ENCODE results near the gene MDGA2.
"Not testable (repeated sequence)": the region's sequence is repeated elsewhere in the genome, so short reads cannot be mapped to it uniquely, and the experiment has no call there.

MDGA2 gene

DNA sequence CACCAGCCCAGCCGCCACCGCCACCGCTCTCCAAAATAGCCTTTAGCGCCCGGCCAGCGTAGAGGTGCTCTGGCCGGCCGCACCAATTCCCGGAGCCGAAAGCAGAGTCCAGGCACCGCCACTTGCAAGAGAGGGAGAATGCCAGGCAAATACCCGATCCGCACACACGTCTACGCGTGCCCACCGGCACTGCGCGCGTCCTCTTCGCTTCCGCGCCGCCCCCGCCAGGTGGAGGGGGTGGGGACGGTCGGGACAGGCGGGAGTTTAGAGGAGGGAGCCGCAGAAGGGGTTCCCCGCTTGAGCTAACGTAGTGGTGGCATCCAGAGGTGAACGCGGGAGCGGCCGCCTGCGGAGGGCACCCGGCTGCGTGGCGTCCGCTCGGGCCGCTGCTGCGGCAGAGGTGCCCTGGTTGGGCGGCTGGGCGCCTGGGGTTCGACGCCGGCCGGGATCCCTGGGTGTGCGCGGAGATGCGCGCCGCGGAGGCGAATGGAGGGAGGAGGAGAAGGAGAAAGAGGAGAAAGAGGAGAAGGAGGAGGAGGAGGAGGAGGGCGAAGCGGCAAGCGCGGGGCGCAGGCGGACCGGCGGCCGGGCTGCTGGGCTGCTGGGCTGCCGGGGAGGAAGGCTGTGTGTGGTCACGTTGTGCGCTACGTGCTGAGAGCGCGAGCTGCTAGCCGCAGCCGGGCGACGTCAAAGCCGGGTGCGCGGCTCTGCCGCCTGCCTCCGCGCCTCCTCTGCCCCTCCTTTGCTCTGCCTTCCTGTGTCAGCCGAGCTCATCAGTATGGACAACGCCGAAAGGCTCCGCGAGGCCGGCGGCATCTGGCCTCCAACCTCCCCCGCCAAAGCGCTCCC is at the start of gene MDGA2:
Gene MDGA2, minus strand, starts transcription at position 140 of the 849 bp plus-strand sequence.
- no peak for DNase-seq

DNA sequence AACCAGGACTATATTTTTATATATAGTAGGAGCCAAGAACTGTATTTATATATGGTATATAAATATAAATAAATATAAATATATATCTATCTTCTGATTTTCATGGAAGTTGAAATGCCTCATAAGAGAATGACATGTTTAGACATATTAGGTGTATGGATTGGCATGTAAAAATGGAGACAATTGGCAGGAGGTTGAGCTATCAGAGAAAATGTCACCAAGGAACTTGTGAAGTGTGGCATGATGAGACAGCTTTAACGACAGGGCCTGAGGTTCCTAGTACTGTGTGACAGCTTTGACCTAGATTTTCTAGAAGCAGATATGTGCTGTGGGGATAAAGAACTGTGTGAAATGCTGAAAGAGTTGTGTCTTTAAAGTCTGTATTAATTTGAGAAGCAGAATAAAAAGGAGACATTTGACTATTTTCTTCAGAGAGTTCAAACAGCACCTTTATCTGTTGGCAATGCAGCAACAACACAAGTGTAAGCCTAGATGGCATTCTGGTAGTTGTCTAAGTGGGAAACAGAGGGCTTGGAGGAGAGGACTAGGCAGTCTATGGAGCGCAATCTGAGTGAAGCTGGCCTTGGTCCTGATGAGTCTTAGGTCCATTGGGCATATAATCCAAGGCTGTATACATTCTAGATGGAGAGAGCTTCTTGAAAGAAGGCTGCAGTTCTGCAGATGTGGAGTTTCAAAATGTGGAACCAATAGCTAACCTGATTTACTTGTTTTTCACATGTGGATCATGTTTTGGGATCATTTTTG is 47.7 kb upstream of the MDGA2 start:
- no peak for DNase-seq

DNA sequence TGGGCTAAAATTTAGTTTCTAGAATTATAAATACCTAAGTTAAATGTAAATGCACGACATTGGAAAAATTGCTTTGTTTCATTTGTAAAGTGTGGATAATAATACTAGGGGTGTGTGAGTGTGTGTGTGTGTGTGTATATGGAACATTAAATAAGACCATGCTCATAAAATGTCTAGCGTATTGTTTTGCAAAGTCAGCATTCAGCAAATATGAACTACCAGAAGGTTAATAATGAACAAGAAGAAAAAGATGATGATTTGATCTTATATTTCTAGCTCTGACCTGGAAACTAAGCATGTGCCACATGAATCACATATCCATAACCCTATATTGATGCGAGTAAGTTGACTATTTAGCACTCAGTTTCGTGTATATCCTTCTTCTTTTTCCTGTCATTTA is 44.9 kb upstream of the MDGA2 start:
- no peak for DNase-seq

DNA sequence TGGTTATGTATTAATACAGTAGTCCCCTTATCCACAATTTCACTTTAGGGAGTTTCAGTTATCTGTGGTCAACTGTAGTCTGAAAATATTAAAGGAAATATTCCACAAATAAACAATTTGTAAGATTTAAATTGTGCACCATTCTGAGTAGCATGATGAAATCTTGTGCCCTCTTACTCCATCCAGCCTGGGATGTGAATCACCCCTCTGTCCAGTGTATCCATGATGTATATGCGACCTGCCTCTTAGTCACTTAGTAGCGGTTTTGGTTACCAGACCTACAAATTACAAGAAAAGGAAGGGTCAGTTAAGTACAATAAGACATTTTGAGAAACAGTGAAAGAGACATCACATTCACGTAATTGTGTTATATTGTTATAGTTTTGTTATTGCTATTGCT is 39.9 kb upstream of the MDGA2 start:
- no peak for DNase-seq

DNA sequence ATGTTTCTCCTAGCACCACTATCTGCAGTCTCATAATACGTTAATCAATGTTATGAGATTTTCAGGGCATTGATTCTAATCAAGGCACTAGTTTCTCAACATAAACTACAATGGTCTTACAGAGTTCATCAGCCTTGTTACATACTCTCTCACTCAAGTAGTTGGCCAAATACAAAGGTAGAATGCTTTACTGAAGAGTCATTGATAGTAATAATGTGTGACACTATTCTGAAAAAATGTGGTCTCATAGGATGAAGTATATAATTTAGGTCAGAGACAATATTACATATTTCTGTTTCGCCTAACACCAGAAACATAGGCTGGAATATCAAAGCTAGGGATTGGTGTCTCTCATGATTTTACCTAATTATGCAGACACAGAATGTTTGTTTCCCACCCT is 35.2 kb upstream of the MDGA2 start:
- peak in 1 of 2 experiments; percentile 4 for DNase-seq

DNA sequence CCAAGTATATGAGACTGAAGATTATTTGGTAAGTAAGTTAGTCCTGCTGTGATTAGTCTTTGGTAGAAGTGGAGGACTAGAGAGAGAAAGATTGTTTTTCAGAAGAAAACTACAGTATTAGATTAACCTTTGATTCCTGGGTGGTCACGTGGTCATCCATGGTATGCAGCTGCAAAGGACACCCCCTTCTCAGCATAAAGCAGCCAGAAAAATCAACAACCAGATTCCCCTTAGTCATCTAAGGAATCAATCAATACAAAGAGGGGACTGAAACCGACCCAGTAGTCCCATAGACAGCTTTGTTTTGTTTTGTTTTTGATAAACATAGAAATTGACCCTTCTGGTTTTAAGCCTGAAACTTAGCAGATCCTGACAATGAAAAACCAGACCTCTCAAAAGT is 30.3 kb upstream of the MDGA2 start:
- DNase-seq = no peak

DNA sequence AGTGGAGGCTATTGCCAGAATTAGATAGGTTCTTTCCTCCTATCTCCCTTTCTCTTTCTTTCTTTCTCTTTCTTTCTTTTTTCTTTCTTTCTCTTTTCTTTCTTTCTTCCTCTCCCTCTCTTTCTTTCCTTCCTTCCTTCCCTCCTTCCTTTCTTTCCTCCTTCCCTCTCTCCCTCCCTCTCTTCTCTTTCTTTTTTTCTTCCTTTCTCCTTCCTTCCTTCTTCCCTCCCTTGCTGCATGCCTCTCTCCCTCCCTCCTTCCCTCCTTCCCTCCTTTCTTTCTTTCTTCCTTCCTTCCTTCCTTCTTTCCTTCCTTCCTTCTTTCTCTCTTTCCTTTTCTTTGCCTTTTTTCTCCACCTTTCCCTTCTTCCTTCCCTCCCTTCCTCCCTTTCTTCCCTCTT is 16.4 kb upstream of the MDGA2 start:
- no peak for DNase-seq

DNA sequence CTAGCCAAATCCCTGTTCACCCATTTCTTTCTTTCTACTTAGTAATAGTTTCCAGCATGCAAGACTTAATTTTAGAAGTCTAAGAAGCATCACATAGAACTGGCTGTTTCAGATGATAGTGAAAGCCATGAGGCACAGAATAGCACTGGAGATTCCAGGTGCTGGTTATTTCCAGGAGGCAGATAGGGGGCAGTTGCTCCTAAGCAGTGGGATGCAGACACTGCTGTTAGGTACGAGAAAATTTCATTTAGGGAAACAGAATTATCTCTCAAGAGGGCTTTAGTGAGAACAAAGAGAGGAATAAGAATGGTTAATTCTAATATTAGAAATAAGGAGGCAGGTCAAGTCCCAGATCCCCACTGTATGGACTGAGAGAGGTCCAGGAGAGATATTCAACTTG is 3.6 kb upstream of the MDGA2 start:
- DNase-seq = no peak

DNA sequence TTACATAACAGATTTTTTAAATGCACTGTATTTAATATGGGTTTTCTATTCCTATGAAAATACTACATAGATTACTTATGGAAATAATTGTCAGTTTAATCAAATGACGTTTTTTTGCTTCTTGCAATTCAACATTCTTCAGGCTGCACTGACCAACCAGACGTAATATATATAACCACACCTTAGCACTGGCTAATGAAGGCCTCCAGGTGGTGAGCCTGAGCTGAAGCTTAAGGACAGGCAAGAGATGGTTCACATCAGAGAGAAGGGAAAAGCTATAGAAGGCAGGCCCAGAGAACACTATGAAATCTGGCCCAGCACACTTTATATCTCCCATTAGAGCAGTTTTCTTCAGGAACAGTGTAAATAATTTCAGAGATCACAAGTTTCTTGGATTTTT is 2.8 kb upstream of the MDGA2 start:
- DNase-seq = no peak

DNA sequence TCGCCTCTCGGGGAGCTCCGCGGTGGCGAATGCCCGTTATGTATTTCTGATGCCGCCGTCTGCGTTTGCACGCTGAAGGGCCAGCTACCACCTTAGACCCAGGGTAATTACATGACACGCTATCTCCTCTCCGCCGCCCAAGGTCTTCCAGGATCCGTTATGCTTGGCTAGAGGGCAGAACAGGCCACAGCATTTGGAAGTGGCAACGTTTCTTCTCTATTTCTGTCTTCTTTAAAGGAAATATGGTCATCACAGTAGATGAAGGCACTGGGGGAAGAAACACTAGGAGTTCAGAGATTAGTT is 861 bp upstream of the MDGA2 start:
- DNase-seq = no peak

DNA sequence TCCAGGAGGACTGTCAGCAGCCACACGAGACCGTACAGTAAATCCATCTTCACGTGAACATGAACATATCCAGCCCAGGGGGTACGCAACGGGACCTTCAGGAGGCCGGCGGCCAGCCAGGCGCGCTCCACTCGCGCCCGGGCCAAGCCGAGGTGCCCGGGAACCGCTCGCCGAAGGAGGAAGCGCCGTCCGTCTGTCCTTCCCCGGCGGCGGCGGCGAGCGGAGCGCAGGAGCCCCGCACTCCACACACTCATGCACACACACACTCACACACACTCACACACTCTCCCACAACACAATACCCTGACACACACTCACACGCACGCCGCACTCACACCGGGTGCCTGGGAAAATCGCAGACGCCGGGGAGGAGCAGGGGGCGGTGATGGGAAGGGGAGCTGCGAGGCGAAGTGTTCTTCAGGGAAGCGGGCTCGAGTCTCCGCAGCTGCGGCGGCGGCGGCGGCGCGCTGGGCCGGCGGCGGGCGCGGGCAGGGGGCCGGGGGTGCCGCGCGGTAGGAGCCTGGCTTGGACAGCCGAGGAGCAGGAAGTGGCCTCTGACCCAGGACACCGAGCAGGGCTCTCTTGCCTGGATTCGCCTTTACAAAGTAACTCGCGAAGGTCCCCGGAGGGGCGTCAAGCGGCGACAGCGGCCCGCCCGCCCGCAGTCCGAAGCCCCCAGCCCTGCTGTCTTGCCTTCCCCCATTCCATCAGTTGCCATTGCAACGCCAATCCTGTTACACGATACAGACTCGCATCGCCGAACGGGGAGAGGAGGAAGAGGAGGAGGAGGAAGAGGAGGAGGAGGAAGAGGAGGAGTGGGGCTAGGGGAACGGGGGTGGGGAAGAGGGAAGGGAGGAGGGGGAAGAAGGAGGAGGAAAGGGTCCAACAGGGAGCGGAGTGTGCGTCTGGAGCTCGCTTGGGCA is 601 bp downstream of the MDGA2 start:
- DNase-seq = no peak

DNA sequence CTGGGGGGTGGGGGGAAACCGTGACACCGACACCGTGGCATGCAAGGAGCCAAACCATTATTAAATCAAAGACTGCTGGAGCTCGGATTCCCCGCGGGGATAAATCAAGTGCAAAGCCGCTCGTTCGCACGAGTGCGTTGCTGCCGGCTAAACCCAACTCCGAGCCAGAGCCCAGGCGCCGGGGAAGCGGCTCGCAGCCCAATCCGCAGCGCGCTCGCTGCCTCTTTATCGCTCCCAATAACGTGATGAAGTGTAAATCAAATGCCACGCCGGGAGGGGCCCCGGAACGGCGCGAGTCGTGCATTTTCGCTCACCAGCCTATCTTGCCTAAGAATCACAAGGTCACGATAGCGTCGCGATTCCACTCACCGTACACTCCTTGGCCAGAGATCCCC is 1.3 kb downstream of the MDGA2 start:
- no peak for DNase-seq

DNA sequence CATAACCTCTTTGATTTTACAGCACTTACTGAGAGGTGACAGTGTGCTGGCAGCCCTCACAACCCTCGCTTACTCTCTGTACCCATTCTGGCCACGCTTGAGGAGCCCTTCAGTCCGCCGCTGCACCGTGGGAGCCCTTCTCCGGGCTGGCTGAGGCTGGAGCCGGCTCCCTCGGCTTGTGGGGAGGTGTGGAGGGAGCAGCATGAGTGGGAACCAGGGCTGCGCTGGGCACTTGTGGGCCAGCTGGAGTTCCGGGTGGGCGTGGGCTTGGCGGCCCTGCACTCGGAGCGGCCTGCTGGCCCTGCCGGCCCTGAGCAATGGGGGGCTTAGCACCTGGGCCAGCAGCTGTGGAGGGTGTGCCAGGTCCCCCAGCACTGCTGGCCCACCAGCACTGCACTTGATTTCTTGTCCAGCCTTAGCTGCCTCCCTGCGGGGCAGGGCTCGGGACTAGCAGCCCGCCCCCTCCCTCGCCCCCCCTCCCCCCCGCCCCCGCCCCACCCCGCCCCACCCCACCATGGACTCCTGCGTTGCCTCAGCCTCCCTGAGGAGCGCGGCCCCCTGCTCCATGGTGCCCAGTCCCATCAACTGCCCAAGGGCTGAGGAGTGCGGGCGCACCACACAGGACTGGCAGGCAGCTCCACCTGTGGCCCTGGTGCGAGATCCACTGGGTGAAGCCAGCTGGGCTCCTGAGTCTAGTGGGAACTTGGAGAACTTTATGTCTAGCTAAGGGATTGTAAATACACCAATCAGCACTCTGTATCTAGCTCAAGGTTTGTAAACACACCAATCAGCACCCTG is 9.9 kb downstream of the MDGA2 start:
- no peak for DNase-seq

DNA sequence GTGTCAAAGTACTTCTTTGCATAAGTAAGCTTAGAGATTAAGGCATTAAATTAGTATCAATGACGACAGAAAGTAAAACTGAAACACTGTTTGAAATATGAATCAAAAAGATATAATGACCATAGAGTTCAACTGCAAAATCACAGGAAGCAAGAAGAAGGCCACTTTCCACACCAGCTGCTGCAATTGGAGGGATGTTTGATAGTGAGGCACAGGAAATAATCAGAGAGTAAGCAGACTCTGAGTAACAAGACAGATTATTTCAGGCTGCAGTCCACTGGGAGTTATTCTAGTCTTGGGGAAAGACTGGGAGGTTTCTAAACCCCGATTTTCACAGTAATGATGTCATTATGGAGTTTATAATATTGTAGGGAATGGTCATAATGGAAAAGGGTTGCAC is 12.9 kb downstream of the MDGA2 start:
- no peak for DNase-seq

DNA sequence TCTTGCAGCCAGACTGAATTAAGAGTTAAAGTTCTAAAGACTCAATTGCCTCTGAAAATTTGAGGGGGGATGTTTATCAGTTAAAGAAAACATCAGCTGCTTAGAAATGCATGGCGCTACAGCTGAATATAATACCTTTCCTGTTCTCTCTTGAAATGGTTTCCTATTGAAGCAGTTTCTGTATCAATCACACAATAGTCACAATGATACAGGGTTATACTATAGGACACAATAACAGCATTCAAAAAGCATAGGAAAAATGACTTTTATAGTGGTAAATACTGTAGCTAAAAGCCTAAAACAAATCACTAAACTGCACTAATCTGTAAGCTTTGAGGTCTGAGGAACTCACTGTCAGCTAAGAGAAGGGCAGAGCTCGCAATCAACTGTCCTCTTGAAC is 15.2 kb downstream of the MDGA2 start:
- DNase-seq = no peak

DNA sequence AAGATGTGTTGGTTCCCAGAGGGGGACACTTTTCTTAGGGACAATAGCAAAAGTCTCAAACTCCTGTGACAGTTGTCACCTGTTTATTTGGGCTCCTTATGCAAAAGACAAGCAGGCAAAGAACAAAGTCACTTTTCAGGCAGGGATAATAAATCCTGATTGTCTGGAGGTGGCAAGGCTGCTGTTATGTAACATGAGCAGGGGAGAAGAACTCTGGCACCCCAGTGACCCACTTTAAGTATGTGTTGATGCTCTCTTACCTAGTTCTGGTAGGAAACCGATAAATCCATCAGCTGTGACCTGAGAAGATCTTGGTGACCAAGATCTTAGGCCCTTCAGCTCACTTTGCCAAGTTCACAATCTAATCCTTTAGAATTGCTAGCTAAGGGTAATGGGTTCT is 17.4 kb downstream of the MDGA2 start:
- no peak for DNase-seq

DNA sequence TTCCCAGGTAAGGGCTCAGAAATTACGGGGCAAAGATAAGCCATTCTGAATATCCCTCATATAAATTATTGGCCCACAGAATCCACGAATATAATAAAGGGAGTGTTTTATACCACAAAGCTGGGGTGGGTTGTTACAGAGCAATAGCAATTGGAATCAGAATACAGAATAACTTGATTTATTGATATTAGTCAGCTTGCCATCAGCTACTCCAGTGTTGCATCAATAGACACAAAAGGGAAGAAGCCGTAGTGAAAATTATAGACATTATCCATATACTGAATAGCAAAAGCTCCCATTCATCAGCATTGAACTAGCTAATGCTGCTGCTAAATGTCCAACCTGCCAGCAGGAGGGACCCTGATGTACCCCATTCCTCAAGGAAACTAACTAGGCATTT is 18.3 kb downstream of the MDGA2 start:
- DNase-seq = no peak

DNA sequence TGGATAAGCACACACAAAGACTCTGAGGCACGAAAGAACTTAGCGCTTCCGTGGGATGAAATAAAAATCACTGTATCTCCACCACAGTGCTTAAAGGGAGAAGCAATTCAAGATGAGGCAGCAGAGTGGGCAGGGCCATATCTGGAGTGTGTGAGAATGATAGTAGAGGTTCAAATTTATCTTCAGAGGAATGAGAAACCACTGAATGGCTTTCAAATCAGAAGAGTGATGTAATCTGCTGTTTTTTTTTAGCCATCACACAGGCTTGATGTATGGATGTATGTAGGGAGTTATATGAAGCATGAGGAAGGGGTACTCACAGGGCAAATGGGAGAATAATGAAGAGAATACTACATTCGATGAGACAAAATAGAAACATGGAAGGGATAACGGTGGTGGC is 24.1 kb downstream of the MDGA2 start:
- no peak for DNase-seq

DNA sequence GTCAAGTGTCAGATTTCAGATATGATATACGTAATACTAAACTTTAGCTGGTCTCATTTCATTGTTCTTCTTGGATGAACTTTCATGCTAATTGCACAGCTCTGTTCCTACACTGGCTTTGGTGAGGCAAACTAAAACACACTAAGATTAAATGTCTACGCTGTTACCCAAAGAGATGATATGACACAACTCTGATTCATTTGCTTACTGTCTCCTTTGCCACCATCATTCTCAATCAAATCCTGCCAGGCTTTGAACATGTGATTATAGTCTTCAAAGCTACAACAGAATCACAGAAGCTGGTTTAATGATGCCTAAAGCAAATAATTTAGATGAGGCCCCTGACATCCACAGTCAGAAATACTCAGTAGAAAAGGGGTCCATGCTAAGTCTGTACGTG is 37.7 kb downstream of the MDGA2 start:
- no peak for DNase-seq

DNA sequence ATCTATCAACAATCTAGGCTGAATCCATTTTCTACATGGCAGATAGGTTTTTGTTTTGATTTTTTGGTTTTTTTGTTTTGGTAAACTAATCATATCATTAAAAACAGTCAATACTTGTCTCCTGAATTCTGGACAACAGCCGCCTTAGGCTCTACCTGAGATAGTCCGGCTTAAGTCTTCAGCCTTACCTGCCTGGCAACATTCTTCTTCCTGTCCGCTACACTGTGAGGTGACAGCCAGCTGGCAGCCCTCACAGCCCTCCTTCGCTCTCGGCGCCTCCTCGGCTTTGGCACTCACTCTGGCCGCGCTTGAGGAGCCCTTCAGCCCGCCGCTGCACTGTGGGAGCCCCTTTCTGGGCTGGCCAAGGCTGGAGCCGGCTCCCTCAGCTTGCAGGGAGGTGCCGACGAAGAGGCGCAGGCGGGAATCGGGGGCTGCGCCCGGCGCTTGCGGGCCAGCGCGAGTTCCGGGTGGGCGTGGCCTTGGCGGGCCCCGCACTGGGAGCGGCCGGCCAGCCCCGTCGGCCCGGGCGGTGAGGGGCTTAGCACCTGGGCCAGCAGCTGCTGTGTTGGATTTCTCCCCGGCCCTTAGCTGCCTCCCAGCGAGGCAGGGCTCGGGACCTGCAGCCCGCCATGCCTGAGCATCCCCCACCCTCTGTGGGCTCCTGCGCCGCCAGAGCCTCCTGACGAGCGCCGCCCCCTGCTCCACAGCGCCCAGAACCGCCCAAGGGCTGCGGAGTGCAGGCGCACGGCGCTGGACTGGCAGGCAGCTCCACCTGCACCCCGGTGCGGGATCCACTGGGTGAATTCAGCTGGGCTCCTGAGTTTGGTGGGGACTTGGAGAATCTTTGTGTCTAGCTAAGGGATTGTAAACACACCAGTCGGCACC is 49.0 kb downstream of the MDGA2 start:
- DNase-seq = no peak

DNA sequence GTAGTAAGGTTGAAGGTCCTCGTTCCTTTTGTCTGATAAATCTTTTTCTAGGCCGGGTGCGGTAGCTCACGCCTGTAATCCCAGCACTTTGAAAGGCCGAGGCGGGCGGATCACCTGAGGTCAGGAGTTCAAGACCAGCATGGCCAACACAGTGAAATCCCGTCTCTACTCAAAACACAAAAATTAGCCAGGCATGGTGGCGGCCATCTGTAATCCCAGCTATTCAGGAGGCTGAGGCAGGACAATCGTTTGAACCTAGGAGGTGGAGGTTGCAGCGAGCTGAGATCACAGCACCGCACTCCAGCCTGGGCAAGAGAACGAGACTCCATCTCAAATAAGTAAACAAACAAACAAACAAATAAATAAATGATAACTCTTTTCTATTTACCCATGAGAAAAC is 51.3 kb downstream of the MDGA2 start:
- not testable (repeated sequence) for DNase-seq

DNA sequence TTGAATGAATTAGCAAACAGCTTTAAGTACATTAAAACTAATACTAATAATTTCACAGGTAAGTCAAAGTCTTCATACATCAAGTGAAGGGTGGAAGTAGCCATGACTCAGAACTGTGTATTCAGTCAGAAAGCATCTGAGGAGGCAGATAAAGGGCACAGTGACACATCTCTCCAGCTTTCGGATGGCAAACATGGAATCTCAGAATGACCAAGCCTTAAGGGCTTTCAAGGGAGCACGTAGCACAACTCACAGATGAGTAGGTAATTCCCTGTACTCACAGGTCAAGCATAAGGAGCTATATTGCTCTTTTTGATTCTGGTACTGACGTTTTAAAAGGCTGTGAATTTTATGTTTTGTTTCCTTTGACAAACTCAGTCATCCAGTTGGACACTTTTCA is 56.0 kb downstream of the MDGA2 start:
- DNase-seq = peak in 1 of 2 experiments; percentile 8

All from SW 1271 (cell line).